ENCODE measurements around the gene ZNF638.

GRCh38 chr2:71466301-71467179 lies 135.0 kb downstream of the ZNF638 start:
- TF ChIP-seq ZBTB7A (IDR thresholded peaks at IDR 0.05; ENCODE audit: low read depth) (peak; percentile 57), EP300 (IDR thresholded peaks at IDR 0.05; ENCODE audit: borderline replicate concordance) (no peak), RAD21 (IDR thresholded peaks at IDR 0.05; ENCODE audit: low read depth) (no peak), YY1 (IDR thresholded peaks at IDR 0.05; ENCODE audit: low read depth) (no peak), TEAD4 (IDR thresholded peaks at IDR 0.05) (no peak), TCF12 (IDR thresholded peaks at IDR 0.05; ENCODE audit: low read depth) (0 out of 2 replicates have a peak, but pooled peaks have one; percentile 27), TAF1 (IDR thresholded peaks at IDR 0.05; ENCODE audit: low read depth) (no peak), FOXM1 (IDR thresholded peaks at IDR 0.05; ENCODE audit: borderline replicate concordance, low read depth) (no peak)
